Measurements from ENCODE around the gene GUCY2D. TPM values are rescaled to one million over a fixed set of nuclear protein-coding genes. Genes with fewer than 3 reads are reported as not detected.
A peak's percentile ranks its signal among the peaks of the same experiment; 100 is the strongest.

Gene GUCY2D
- total and polyA plus RNA-seq, 2 experiments from 2014 or later = 0.22 TPM; not detected in 1

GRCh38 chr17:8055851-8056231 is 53.4 kb downstream of the GUCY2D start:
- Histone ChIP-seq H3K4me2 (ENCODE audit: unreplicated experiment) (no peak overlapping the region), H4K20me1 (ENCODE audit: insufficient read depth) (no peaks in the 10 kb centered on the region), H3K27me3 (replicated peaks; ENCODE audit: insufficient read depth) (peaks cover 25% of the 10 kb centered on the region), H3K9ac (no peak overlapping the region), H3K27ac (no peak overlapping the region), H3K36me3 (ENCODE audit: low read depth) (no peaks in the 10 kb centered on the region), H3K9me2 (ENCODE audit: insufficient read depth) (no peaks in the 10 kb centered on the region), H3K4me3 (no peak overlapping the region), H3K9me3 (ENCODE audit: low read depth) (no peaks in the 10 kb centered on the region), H3K4me1 (ENCODE audit: insufficient read depth) (no peaks in the 10 kb centered on the region), H3F3A (ENCODE audit: insufficient read depth) (no peaks in the 10 kb centered on the region), H2AFZ (no peak overlapping the region), H3K79me2 (ENCODE audit: insufficient read depth) (no peaks in the 10 kb centered on the region)
- no peak for TF ChIP-seq EZH2 (IDR thresholded peaks at IDR 0.05; ENCODE audit: insufficient read depth, poor library complexity, severe bottlenecking)
- TF ChIP-seq EZH2phosphoT487 (IDR thresholded peaks at IDR 0.05; ENCODE audit: insufficient read depth, low read depth) = no peak
- 66 to 71% methylated on average over 3 of the region's 3 CpGs for WGBS, 2 experiments (ENCODE audit: low coverage in 1 of 2, low lambda C conversion rate in 2 of 2, missing lambda C conversion rate in 2 of 2)
- no peak for DNase-seq
- in situ Hi-C loops (cut with MboI) = no loop called here

- no peak for TF ChIP-seq EZH2 (IDR thresholded peaks at IDR 0.05; ENCODE audit: insufficient read depth, poor library complexity, severe bottlenecking)
- TF ChIP-seq EZH2phosphoT487 (IDR thresholded peaks at IDR 0.05; ENCODE audit: insufficient read depth, low read depth) = no peak
- peak; percentile 66 for DNase-seq
- in situ Hi-C loops (cut with MboI) = no loop called here
- no peak overlapping the region for H3K9ac ChIP-seq
- no peak overlapping the region for H2AFZ ChIP-seq
- H3F3A ChIP-seq (ENCODE audit: insufficient read depth) = no peaks in the 10 kb centered on the region
- H3K79me2 ChIP-seq (ENCODE audit: insufficient read depth) = no peaks in the 10 kb centered on the region
- H3K4me1 ChIP-seq (ENCODE audit: insufficient read depth) = no peaks in the 10 kb centered on the region
- no peak overlapping the region for H3K4me2 ChIP-seq (ENCODE audit: unreplicated experiment)
- H3K27me3 ChIP-seq (replicated peaks; ENCODE audit: insufficient read depth) = peaks cover 30% of the 10 kb centered on the region
- no peaks in the 10 kb centered on the region for H4K20me1 ChIP-seq (ENCODE audit: insufficient read depth)
- H3K4me3 ChIP-seq = no peak overlapping the region
- H3K9me2 ChIP-seq (ENCODE audit: insufficient read depth) = no peaks in the 10 kb centered on the region
- H3K36me3 ChIP-seq (ENCODE audit: low read depth) = no peaks in the 10 kb centered on the region
- H3K9me3 ChIP-seq (ENCODE audit: low read depth) = no peaks in the 10 kb centered on the region
- WGBS, 2 experiments (ENCODE audit: low coverage in 1 of 2, low lambda C conversion rate in 2 of 2, missing lambda C conversion rate in 2 of 2) = 64 to 65% methylated on average over 14 of the region's 14 CpGs
- H3K27ac ChIP-seq = no peak overlapping the region
Observed at GRCh38 chr17:8056232-8056975, 54.0 kb downstream of the GUCY2D start.

GRCh38 chr17:8056976-8057625 is 54.7 kb downstream of the GUCY2D start:
- no peaks in the 10 kb centered on the region for H3F3A ChIP-seq (ENCODE audit: insufficient read depth)
- no peak overlapping the region for H2AFZ ChIP-seq
- no peak overlapping the region for H3K9ac ChIP-seq
- peaks cover 37% of the 10 kb centered on the region for H3K27me3 ChIP-seq (replicated peaks; ENCODE audit: insufficient read depth)
- H4K20me1 ChIP-seq (ENCODE audit: insufficient read depth) = no peaks in the 10 kb centered on the region
- H3K27ac ChIP-seq = no peak overlapping the region
- TF ChIP-seq EZH2phosphoT487 (IDR thresholded peaks at IDR 0.05; ENCODE audit: insufficient read depth, low read depth) = no peak
- no peak for TF ChIP-seq EZH2 (IDR thresholded peaks at IDR 0.05; ENCODE audit: insufficient read depth, poor library complexity, severe bottlenecking)
- H3K4me2 ChIP-seq (ENCODE audit: unreplicated experiment) = no peak overlapping the region
- no peaks in the 10 kb centered on the region for H3K36me3 ChIP-seq (ENCODE audit: low read depth)
- no peaks in the 10 kb centered on the region for H3K9me3 ChIP-seq (ENCODE audit: low read depth)
- in situ Hi-C loops (cut with MboI) = no loop called here
- H3K9me2 ChIP-seq (ENCODE audit: insufficient read depth) = no peaks in the 10 kb centered on the region
- 64 to 70% methylated on average over 16 to 17 of the region's 17 CpGs for WGBS, 2 experiments (ENCODE audit: low coverage in 1 of 2, low lambda C conversion rate in 2 of 2, missing lambda C conversion rate in 2 of 2)
- H3K4me3 ChIP-seq = no peak overlapping the region
- DNase-seq = no peak
- H3K79me2 ChIP-seq (ENCODE audit: insufficient read depth) = no peaks in the 10 kb centered on the region
- no peaks in the 10 kb centered on the region for H3K4me1 ChIP-seq (ENCODE audit: insufficient read depth)

GRCh38 chr17:8057691-8058114 is 55.3 kb downstream of the GUCY2D start:
- Histone ChIP-seq H3K36me3 (ENCODE audit: low read depth) (no peaks in the 10 kb centered on the region), H3K4me1 (ENCODE audit: insufficient read depth) (0 out of 2 replicates have a peak, but pooled peaks cover 4% of the 10 kb centered on the region), H3F3A (ENCODE audit: insufficient read depth) (no peaks in the 10 kb centered on the region), H3K27ac (no peak overlapping the region), H4K20me1 (ENCODE audit: insufficient read depth) (no peaks in the 10 kb centered on the region), H3K9me2 (ENCODE audit: insufficient read depth) (no peaks in the 10 kb centered on the region), H3K4me3 (no peak overlapping the region), H3K9me3 (ENCODE audit: low read depth) (no peaks in the 10 kb centered on the region), H3K27me3 (replicated peaks; ENCODE audit: insufficient read depth) (peaks cover 43% of the 10 kb centered on the region), H2AFZ (no peak overlapping the region), H3K4me2 (ENCODE audit: unreplicated experiment) (no peak overlapping the region), H3K79me2 (ENCODE audit: insufficient read depth) (no peaks in the 10 kb centered on the region), H3K9ac (no peak overlapping the region)
- in situ Hi-C loops (cut with MboI) = no loop called here
- DNase-seq = peak; percentile 88
- TF ChIP-seq EZH2 (IDR thresholded peaks at IDR 0.05; ENCODE audit: insufficient read depth, poor library complexity, severe bottlenecking) = no peak
- no peak for TF ChIP-seq EZH2phosphoT487 (IDR thresholded peaks at IDR 0.05; ENCODE audit: insufficient read depth, low read depth)
- WGBS, 2 experiments (ENCODE audit: low coverage in 1 of 2, low lambda C conversion rate in 2 of 2, missing lambda C conversion rate in 2 of 2) = 4 to 6% methylated on average over 14 of the region's 14 CpGs

All from GM23248 (cell line).